ENCODE results near the gene DLX1. TPM values are rescaled to one million over a fixed set of nuclear protein-coding genes. Genes with fewer than 3 reads are reported as not detected.

Gene DLX1
- total and polyA plus RNA-seq, 4 donors: not detected

DNA sequence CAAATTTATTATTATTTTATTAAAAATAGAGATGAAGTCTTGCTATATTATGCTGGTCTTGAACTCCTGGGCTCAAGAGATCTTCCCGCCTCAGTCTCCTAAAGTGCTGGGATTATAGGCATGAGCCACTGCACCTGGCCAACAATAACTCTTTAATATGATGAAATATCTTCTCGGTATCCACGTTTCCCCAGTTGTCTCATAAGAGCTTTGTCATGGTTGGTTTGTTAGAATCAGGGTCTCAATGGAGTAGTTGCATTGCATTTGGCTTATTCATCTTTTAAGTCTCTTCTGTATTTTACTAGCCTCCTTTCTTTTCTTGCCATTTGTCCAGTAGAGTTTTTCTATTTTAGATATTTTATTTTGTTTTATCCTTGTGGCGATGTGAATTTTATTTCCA, 50.1 kb downstream of the DLX1 start:
- H3K4me3 ChIP-seq (ENCODE audit: low read depth in 1 of 3, low read length in 3 of 3): no peak overlapping the region
- WGBS: 91% methylated on average over 4 of the region's 4 CpGs
- no peak overlapping the region for H3K9ac ChIP-seq (ENCODE audit: low read depth in 1 of 2, low read length in 2 of 2)
- H3K36me3 ChIP-seq (ENCODE audit: control insufficient read depth in 4 of 4, insufficient read depth in 3 of 4, low read depth in 1 of 4, low read length in 3 of 4): no peaks in the 10 kb centered on the region
- H3K27ac ChIP-seq (ENCODE audit: low read depth in 1 of 2, low read length in 2 of 2): no peak overlapping the region
- no peak for DNase-seq (ENCODE audit: low spot score)
- TF ChIP-seq RAD21 (IDR thresholded peaks at IDR 0.05) (no peak), YY1 (IDR thresholded peaks at IDR 0.05) (no peak), EGR1 (IDR thresholded peaks at IDR 0.05; ENCODE audit: low read depth in 2 of 2) (no peak), SP1 (IDR thresholded peaks at IDR 0.05) (no peak), HNF4G (IDR thresholded peaks at IDR 0.05) (no peak), NR2F2 (IDR thresholded peaks at IDR 0.05) (no peak), FOXA2 (IDR thresholded peaks at IDR 0.05) (no peak), JUND (IDR thresholded peaks at IDR 0.05) (no peak)
- TF ChIP-seq, protein P1, sequence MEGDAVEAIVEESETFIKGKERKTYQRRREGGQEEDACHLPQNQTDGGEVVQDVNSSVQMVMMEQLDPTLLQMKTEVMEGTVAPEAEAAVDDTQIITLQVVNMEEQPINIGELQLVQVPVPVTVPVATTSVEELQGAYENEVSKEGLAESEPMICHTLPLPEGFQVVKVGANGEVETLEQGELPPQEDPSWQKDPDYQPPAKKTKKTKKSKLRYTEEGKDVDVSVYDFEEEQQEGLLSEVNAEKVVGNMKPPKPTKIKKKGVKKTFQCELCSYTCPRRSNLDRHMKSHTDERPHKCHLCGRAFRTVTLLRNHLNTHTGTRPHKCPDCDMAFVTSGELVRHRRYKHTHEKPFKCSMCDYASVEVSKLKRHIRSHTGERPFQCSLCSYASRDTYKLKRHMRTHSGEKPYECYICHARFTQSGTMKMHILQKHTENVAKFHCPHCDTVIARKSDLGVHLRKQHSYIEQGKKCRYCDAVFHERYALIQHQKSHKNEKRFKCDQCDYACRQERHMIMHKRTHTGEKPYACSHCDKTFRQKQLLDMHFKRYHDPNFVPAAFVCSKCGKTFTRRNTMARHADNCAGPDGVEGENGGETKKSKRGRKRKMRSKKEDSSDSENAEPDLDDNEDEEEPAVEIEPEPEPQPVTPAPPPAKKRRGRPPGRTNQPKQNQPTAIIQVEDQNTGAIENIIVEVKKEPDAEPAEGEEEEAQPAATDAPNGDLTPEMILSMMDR (IDR thresholded peaks at IDR 0.05; ENCODE audit: low read depth, low read length, missing input control): no peak
- TF ChIP-seq, protein P2, sequence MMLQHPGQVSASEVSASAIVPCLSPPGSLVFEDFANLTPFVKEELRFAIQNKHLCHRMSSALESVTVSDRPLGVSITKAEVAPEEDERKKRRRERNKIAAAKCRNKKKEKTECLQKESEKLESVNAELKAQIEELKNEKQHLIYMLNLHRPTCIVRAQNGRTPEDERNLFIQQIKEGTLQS (IDR thresholded peaks at IDR 0.05): no peak
- TF ChIP-seq, protein P3, sequence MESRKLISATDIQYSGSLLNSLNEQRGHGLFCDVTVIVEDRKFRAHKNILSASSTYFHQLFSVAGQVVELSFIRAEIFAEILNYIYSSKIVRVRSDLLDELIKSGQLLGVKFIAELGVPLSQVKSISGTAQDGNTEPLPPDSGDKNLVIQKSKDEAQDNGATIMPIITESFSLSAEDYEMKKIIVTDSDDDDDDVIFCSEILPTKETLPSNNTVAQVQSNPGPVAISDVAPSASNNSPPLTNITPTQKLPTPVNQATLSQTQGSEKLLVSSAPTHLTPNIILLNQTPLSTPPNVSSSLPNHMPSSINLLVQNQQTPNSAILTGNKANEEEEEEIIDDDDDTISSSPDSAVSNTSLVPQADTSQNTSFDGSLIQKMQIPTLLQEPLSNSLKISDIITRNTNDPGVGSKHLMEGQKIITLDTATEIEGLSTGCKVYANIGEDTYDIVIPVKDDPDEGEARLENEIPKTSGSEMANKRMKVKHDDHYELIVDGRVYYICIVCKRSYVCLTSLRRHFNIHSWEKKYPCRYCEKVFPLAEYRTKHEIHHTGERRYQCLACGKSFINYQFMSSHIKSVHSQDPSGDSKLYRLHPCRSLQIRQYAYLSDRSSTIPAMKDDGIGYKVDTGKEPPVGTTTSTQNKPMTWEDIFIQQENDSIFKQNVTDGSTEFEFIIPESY (IDR thresholded peaks at IDR 0.05): no peak
- H3K9me3 ChIP-seq (ENCODE audit: control insufficient read depth in 4 of 4, low read length in 3 of 4): no peaks in the 10 kb centered on the region
- no peaks in the 10 kb centered on the region for H3K4me1 ChIP-seq (ENCODE audit: control insufficient read depth in 4 of 4, insufficient read depth in 4 of 4, low read length in 3 of 4)
- H3K27me3 ChIP-seq (ENCODE audit: control insufficient read depth in 4 of 4, insufficient read depth in 4 of 4, low read length in 3 of 4): peaks cover 0 to 3% (median 0%) of the 10 kb centered on the region in 4 donors

DNA sequence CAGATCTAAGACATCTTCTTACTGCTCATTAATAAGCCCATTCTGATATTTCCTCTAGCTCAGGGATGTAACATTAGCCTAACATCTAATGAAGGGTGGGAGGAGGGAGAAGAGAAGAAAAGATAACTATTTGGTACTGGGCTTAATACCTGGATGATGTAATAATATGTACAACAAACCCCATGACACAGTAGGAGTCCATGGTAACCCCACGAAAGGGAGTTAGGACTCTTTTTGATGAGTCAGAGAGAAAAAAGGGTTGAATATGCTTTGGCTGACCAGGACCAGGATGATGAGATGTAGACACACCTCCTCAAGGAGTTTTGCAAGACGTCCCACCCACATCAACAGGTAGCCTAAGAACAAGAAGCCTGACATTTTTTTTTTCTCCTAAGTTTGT, 51.8 kb downstream of the DLX1 start:
- TF ChIP-seq, protein P3 (IDR thresholded peaks at IDR 0.05): no peak
- TF ChIP-seq YY1 (IDR thresholded peaks at IDR 0.05): no peak
- TF ChIP-seq, protein P4, sequence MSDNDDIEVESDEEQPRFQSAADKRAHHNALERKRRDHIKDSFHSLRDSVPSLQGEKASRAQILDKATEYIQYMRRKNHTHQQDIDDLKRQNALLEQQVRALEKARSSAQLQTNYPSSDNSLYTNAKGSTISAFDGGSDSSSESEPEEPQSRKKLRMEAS (IDR thresholded peaks at IDR 0.05): no peak
- TF ChIP-seq, protein P1 (IDR thresholded peaks at IDR 0.05; ENCODE audit: low read depth, low read length, missing input control): no peak
- TF ChIP-seq HNF4G (IDR thresholded peaks at IDR 0.05): no peak
- no peak for TF ChIP-seq RAD21 (IDR thresholded peaks at IDR 0.05)
- no peak for TF ChIP-seq SP1 (IDR thresholded peaks at IDR 0.05)
- no peak for TF ChIP-seq RXRA (IDR thresholded peaks at IDR 0.05)
- TF ChIP-seq NR2F2 (IDR thresholded peaks at IDR 0.05): no peak
- TF ChIP-seq FOXA2 (IDR thresholded peaks at IDR 0.05): no peak
- TF ChIP-seq EGR1 (IDR thresholded peaks at IDR 0.05; ENCODE audit: low read depth in 2 of 2): no peak
- TF ChIP-seq, protein P2 (IDR thresholded peaks at IDR 0.05): no peak
- no peak for TF ChIP-seq TAF1 (conservative IDR thresholded peaks at IDR 0.05)
- Histone ChIP-seq H3K9ac (ENCODE audit: low read depth in 1 of 2, low read length in 2 of 2) (no peak overlapping the region), H3K9me3 (ENCODE audit: control insufficient read depth in 4 of 4, low read length in 3 of 4) (no peaks in the 10 kb centered on the region), H3K36me3 (ENCODE audit: control insufficient read depth in 4 of 4, insufficient read depth in 3 of 4, low read depth in 1 of 4, low read length in 3 of 4) (no peaks in the 10 kb centered on the region), H3K4me3 (ENCODE audit: low read depth in 1 of 3, low read length in 3 of 3) (no peak overlapping the region), H3K4me1 (ENCODE audit: control insufficient read depth in 4 of 4, insufficient read depth in 4 of 4, low read length in 3 of 4) (no peaks in the 10 kb centered on the region), H3K27ac (ENCODE audit: low read depth in 1 of 2, low read length in 2 of 2) (no peak overlapping the region), H3K27me3 (ENCODE audit: control insufficient read depth in 4 of 4, insufficient read depth in 4 of 4, low read length in 3 of 4) (peaks cover 0 to 3% (median 0%) of the 10 kb centered on the region in 4 donors)
- WGBS: 66% methylated on average over 2 of the region's 2 CpGs
- DNase-seq (ENCODE audit: low spot score): no peak
